Activated naive CD4-positive, alpha-beta T cell treated with anti-CD3 and anti-CD28 coated beads, Interleukin-2, amount 10 ng/mL, durations not matched to agents 7 days and 5 days (primary cell): ENCODE results near the gene CELF4.

Experiments
- CTCF ChIA-PET: fragments of 350-600 bp; sonication (Branson Sonifier 250); formaldehyde crosslinking; loops from one replicate; lab custom pipeline; 2021; ENCODE audit warnings: antibody characterized with exemption; lab: Charles Lee
- DNase-seq: peaks from one replicate; pipeline ENCODE4 v3.0.0-alpha.2; 2020
- H3K27ac Mint-ChIP-seq: one replicate; pipeline ENCODE4 v1.8.0; 2021; ENCODE audit warnings: mild to moderate bottlenecking, moderate library complexity, mixed read lengths
- H3K27me3 Mint-ChIP-seq: one replicate; pipeline ENCODE4 v1.8.0; 2021; ENCODE audit warnings: mild to moderate bottlenecking, mixed read lengths
- H3K36me3 Mint-ChIP-seq: one replicate; pipeline ENCODE4 v1.8.0; 2021; ENCODE audit warnings: mixed read lengths
- H3K4me1 Mint-ChIP-seq: one replicate; pipeline ENCODE4 v1.8.0; 2021; ENCODE audit warnings: mixed read lengths
- H3K4me3 Mint-ChIP-seq: one replicate; pipeline ENCODE4 v1.8.0; 2021; ENCODE audit warnings: mild to moderate bottlenecking, moderate library complexity, mixed read lengths
- H3K9me3 Mint-ChIP-seq: one replicate; pipeline ENCODE4 v1.8.0; 2021; ENCODE audit warnings: mixed read lengths

The CELF4 gene

GRCh38 chr18:37400802-37401201, 164.8 kb downstream of the CELF4 start:
- H3K27ac Mint-ChIP-seq, result no peak overlapping the region
- peaks cover 3% of the 10 kb centered on the region for H3K27me3 Mint-ChIP-seq
- H3K36me3 Mint-ChIP-seq, result no peaks in the 10 kb centered on the region
- CTCF ChIA-PET, result no interaction called here
- no peaks in the 10 kb centered on the region for H3K9me3 Mint-ChIP-seq
- no peaks in the 10 kb centered on the region for H3K4me1 Mint-ChIP-seq
- DNase-seq, result no peak
- H3K4me3 Mint-ChIP-seq, result no peak overlapping the region

GRCh38 chr18:37398248-37398920, 167.2 kb downstream of the CELF4 start:
- Mint-ChIP-seq H3K27ac (no peak overlapping the region), H3K36me3 (no peaks in the 10 kb centered on the region), H3K9me3 (no peaks in the 10 kb centered on the region), H3K4me1 (no peaks in the 10 kb centered on the region), H3K4me3 (no peak overlapping the region), H3K27me3 (peaks cover 27% of the 10 kb centered on the region)
- DNase-seq, result no peak
- CTCF ChIA-PET, result no interaction called here

- no peaks in the 10 kb centered on the region for H3K9me3 Mint-ChIP-seq
- DNase-seq, result no peak
- peaks cover 33% of the 10 kb centered on the region for H3K27me3 Mint-ChIP-seq
- no peak overlapping the region for H3K27ac Mint-ChIP-seq
- CTCF ChIA-PET, result no interaction called here
- no peak overlapping the region for H3K4me3 Mint-ChIP-seq
- no peaks in the 10 kb centered on the region for H3K4me1 Mint-ChIP-seq
- no peaks in the 10 kb centered on the region for H3K36me3 Mint-ChIP-seq
These were observed 167.8 kb downstream of the CELF4 start for GRCh38 chr18:37397814-37398213.

GRCh38 chr18:37396971-37397720, 168.5 kb downstream of the CELF4 start:
- Mint-ChIP-seq H3K4me1 (no peaks in the 10 kb centered on the region), H3K27me3 (peaks cover 39% of the 10 kb centered on the region), H3K27ac (no peak overlapping the region), H3K4me3 (no peak overlapping the region), H3K36me3 (no peaks in the 10 kb centered on the region), H3K9me3 (no peaks in the 10 kb centered on the region)
- CTCF ChIA-PET, result no interaction called here
- DNase-seq, result no peak

- CTCF ChIA-PET, result no interaction called here
- no peak overlapping the region for H3K4me3 Mint-ChIP-seq
- H3K36me3 Mint-ChIP-seq, result no peaks in the 10 kb centered on the region
- H3K27me3 Mint-ChIP-seq, result peaks cover 52% of the 10 kb centered on the region
- H3K9me3 Mint-ChIP-seq, result no peaks in the 10 kb centered on the region
- no peak overlapping the region for H3K27ac Mint-ChIP-seq
- no peaks in the 10 kb centered on the region for H3K4me1 Mint-ChIP-seq
- DNase-seq, result no peak
These were observed 170.0 kb downstream of the CELF4 start for GRCh38 chr18:37395631-37396030.

- H3K4me3 Mint-ChIP-seq, result no peak overlapping the region
- DNase-seq, result no peak
- H3K27ac Mint-ChIP-seq, result no peak overlapping the region
- no peaks in the 10 kb centered on the region for H3K36me3 Mint-ChIP-seq
- CTCF ChIA-PET, result no interaction called here
- H3K4me1 Mint-ChIP-seq, result no peaks in the 10 kb centered on the region
- no peaks in the 10 kb centered on the region for H3K9me3 Mint-ChIP-seq
- peaks cover 52% of the 10 kb centered on the region for H3K27me3 Mint-ChIP-seq
These were observed 170.5 kb downstream of the CELF4 start for GRCh38 chr18:37395138-37395537.

GRCh38 chr18:37394610-37394965, 171.0 kb downstream of the CELF4 start:
- H3K4me1 Mint-ChIP-seq, result no peaks in the 10 kb centered on the region
- H3K4me3 Mint-ChIP-seq, result no peak overlapping the region
- CTCF ChIA-PET, result interaction anchor here (1.2 kb wide), 1 partner anchor 9 kb away, joined by 3 read pairs; no protein-coding TSS in a partner anchor

GRCh38 chr18:37393945-37394609, 171.5 kb downstream of the CELF4 start:
- H3K4me1 Mint-ChIP-seq, result no peaks in the 10 kb centered on the region
- no peaks in the 10 kb centered on the region for H3K9me3 Mint-ChIP-seq
- no peak overlapping the region for H3K27ac Mint-ChIP-seq
- H3K27me3 Mint-ChIP-seq, result peaks cover 52% of the 10 kb centered on the region
- DNase-seq, result no peak
- no peaks in the 10 kb centered on the region for H3K36me3 Mint-ChIP-seq
- CTCF ChIA-PET, result interaction anchor here (1.2 kb wide), 1 partner anchor 8 kb away, joined by 3 read pairs; no protein-coding TSS in a partner anchor
- no peak overlapping the region for H3K4me3 Mint-ChIP-seq

More at GRCh38 chr18:37394610-37394965, 171.0 kb downstream of the CELF4 start:
- DNase-seq, result no peak
- Mint-ChIP-seq H3K27me3 (peaks cover 52% of the 10 kb centered on the region), H3K27ac (no peak overlapping the region), H3K9me3 (no peaks in the 10 kb centered on the region), H3K36me3 (no peaks in the 10 kb centered on the region)

- Mint-ChIP-seq H3K27me3 (peaks cover 52% of the 10 kb centered on the region), H3K4me3 (no peak overlapping the region), H3K9me3 (no peaks in the 10 kb centered on the region), H3K27ac (no peak overlapping the region), H3K4me1 (no peaks in the 10 kb centered on the region), H3K36me3 (no peaks in the 10 kb centered on the region)
- CTCF ChIA-PET, result interaction anchor here (1.2 kb wide), 1 partner anchor 8 kb away, joined by 3 read pairs; no protein-coding TSS in a partner anchor
- no peak for DNase-seq
These were observed 172.3 kb downstream of the CELF4 start for GRCh38 chr18:37393221-37393827.

- DNase-seq, result no peak
- Mint-ChIP-seq H3K27me3 (peaks cover 54% of the 10 kb centered on the region), H3K27ac (no peak overlapping the region), H3K9me3 (no peaks in the 10 kb centered on the region), H3K36me3 (no peaks in the 10 kb centered on the region), H3K4me3 (no peak overlapping the region), H3K4me1 (no peaks in the 10 kb centered on the region)
- CTCF ChIA-PET, result no interaction called here
These were observed 172.9 kb downstream of the CELF4 start for GRCh38 chr18:37392648-37393047.

- CTCF ChIA-PET, result interaction anchor here (0.5 kb wide), 1 partner anchor 468 kb away, joined by 3 read pairs; no protein-coding TSS in a partner anchor
- no peak overlapping the region for H3K27ac Mint-ChIP-seq
- no peaks in the 10 kb centered on the region for H3K9me3 Mint-ChIP-seq
- peaks cover 56% of the 10 kb centered on the region for H3K27me3 Mint-ChIP-seq
- no peak overlapping the region for H3K4me3 Mint-ChIP-seq
- H3K4me1 Mint-ChIP-seq, result no peaks in the 10 kb centered on the region
- no peaks in the 10 kb centered on the region for H3K36me3 Mint-ChIP-seq
- DNase-seq, result no peak
These were observed 173.7 kb downstream of the CELF4 start for GRCh38 chr18:37391698-37392548.

- H3K4me3 Mint-ChIP-seq, result no peak overlapping the region
- no peaks in the 10 kb centered on the region for H3K9me3 Mint-ChIP-seq
- CTCF ChIA-PET, result interaction anchor here (0.5 kb wide), 1 partner anchor 467 kb away, joined by 3 read pairs; no protein-coding TSS in a partner anchor
- DNase-seq, result no peak
- H3K27ac Mint-ChIP-seq, result no peak overlapping the region
- H3K27me3 Mint-ChIP-seq, result peaks cover 56% of the 10 kb centered on the region
- H3K36me3 Mint-ChIP-seq, result no peaks in the 10 kb centered on the region
- H3K4me1 Mint-ChIP-seq, result no peaks in the 10 kb centered on the region
These were observed 174.4 kb downstream of the CELF4 start for GRCh38 chr18:37391156-37391555.

GRCh38 chr18:37390687-37391086, 174.9 kb downstream of the CELF4 start:
- CTCF ChIA-PET, result no interaction called here
- Mint-ChIP-seq H3K4me3 (no peak overlapping the region), H3K9me3 (no peaks in the 10 kb centered on the region), H3K27ac (no peak overlapping the region), H3K36me3 (no peaks in the 10 kb centered on the region), H3K27me3 (peaks cover 52% of the 10 kb centered on the region), H3K4me1 (no peaks in the 10 kb centered on the region)
- DNase-seq, result no peak
